Bone marrow (tissue), 2 donors: ENCODE results near the gene UBE2S.
A peak's percentile ranks its signal among the peaks of the same experiment; 100 is the strongest.
"Not testable (repeated sequence)": the region's sequence is repeated elsewhere in the genome, so short reads cannot be mapped to it uniquely, and the experiment has no call there.

Source experiments
- DNase-seq, 2 donors: peaks; one replicate each; lab custom pipeline; 2025; lab: John Stamatoyannopoulos, UW

UBE2S gene

DNA sequence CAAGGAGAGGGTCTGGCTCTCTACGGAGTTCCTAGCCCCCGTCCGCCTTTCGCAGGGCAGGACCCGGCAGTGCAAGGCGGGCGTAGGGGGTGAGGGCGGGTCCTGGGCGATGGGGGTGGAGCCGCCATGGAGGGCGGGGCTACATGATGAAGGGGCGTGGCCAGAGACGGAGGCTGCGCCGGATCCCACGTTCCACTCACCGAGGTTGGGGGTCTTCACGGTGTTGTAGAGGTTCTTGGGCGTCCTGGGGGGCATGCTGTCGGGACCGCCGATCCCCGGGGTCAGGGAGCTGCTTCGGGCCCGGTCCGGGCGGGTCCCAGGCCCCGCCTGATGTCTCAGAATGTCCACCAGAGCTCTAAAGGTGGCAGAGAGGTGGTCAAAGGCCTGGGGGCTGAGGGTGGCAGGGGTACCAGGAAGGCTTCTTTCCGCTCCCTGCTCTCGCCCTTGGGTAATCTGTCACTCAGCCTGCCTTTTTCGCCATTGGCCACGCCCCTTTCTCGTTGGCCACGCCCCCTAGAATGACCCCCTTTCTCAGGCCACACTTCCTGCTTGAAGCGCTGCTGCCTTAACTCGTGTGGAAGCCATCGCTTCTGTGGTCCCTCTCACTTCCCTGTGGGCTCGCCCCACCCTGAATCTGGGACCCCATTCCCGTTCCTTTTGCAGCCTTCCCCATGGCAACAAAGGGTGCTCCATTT lies 33.0 kb upstream of the UBE2S start:
- DNase-seq: no peak

DNA sequence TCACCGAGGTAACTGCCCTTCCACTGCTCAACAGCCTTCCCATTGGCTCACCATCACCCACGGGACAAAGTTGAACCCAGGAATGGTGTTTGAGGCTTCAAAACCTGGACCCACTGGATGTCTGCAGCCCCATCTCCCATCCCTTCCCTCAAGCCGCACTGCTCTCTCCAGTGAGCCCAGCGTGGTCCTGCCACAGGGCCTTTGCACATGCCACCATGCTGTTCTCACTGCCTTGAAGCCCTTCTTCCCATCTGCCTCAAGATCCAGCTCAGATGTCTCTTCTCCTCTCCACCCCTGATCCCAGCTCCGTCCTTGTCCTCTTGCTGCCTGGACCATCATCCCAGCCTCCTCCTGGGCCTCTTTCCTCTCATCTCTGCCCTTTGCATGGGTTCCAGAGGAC lies 31.5 kb upstream of the UBE2S start:
- no peak for DNase-seq

DNA sequence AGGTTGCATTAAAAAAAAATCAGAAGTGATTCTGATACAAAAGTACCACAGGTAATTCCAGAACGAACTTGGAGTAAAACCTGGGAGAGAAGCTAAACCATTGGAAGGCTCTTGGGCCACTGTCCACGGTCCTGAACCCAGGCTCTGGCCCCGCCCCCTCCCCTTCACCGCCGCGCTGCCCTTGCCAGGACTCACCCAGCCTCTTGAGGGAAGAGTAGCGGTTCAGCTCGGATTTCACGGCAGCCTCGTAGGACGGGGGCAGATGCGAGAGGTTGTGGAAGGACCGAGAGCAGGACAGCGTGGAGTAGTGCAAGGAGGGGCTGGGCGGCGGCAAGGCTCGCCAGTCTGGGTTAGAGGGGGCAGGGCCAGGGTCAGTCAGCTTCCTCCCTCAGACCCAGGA lies 29.8 kb upstream of the UBE2S start:
- DNase-seq: no peak

DNA sequence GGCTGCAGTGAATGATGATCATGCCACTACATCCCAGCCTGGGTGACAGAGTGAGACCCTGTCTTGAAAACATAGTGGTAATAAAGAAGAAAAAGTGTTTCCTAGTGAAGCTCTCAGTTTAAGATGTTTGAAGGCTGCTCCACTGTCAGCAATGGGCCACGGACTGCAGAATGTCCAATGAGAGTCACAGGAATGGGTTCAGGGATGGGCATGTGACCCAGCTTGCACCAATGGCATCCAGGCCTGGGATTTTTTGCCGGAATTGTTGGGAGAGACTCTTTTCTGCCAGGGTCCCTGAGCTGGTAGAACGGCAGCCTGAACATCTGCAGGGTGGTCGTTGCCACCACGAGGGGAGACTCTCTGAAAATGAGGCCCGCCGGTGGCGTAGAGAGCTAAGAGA lies 29.3 kb upstream of the UBE2S start:
- DNase-seq: no peak

DNA sequence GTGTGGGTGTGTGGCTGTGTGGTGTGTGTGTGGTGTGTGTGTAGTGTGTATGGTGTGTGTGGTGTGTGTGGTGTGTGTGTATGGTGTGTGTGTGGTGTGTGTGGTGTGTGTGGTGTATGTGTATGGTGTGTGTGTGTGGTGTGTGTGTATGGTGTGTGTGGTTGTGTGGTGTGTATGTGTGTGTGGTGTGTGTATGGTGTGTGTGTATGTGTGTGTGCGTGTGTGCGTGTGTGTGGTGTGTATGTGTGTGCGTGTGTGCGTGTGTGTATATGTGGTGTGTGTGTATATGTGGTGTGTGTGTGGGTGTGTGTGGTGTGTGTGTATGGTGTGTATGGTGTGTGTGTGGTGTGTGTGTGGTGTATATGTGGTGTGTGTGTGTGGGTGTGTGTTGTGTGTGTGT lies 27.4 kb upstream of the UBE2S start:
- DNase-seq: no peak

- no peak for DNase-seq
Measured at GRCh38 chr19:55434356-55434919, 26.9 kb upstream of the UBE2S start.

- no peak for DNase-seq
Measured at GRCh38 chr19:55433292-55433691, 25.7 kb upstream of the UBE2S start.

GRCh38 chr19:55432241-55432959 lies 24.8 kb upstream of the UBE2S start:
- no peak for DNase-seq

GRCh38 chr19:55431183-55431582 lies 23.6 kb upstream of the UBE2S start:
- no peak for DNase-seq

DNA sequence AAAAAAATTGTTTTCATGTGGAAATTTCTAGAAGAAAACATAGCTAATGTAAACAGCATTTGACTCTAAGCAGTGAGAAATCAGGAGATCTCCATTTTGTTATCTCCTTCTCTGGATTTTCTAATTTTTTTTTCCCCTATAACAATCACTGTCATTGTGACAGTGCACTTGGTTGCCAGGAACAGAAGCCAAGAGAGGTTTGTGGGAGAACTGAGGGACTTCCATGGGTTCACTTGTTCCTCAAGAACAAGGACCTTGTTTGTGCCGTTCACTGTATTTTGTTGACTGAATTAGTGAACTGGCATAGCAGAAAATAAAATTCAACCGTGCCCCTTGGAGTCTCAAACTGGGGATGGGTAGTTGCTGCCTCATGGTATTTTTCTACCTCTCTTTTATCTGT lies 18.5 kb upstream of the UBE2S start:
- no peak for DNase-seq

DNA sequence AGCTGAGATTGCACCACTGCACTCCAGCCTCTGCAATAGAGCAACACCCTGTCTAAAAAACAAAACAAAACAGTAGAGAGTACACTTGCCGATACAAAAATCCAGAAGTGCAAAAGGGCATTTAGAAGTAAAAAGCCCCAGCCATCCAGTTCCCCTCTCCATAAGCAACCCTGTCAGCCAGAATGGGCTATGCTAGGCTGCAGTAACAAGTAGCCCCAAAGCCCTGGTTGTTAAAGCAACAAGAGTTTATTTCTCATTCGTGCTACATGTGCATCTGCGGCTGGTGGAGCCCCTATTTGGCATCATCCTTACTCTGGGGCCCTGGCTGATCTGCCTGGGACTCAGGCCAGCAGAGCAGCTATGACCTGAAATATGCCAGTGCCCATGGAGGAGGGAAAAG lies 16.9 kb upstream of the UBE2S start:
- DNase-seq: no peak

DNA sequence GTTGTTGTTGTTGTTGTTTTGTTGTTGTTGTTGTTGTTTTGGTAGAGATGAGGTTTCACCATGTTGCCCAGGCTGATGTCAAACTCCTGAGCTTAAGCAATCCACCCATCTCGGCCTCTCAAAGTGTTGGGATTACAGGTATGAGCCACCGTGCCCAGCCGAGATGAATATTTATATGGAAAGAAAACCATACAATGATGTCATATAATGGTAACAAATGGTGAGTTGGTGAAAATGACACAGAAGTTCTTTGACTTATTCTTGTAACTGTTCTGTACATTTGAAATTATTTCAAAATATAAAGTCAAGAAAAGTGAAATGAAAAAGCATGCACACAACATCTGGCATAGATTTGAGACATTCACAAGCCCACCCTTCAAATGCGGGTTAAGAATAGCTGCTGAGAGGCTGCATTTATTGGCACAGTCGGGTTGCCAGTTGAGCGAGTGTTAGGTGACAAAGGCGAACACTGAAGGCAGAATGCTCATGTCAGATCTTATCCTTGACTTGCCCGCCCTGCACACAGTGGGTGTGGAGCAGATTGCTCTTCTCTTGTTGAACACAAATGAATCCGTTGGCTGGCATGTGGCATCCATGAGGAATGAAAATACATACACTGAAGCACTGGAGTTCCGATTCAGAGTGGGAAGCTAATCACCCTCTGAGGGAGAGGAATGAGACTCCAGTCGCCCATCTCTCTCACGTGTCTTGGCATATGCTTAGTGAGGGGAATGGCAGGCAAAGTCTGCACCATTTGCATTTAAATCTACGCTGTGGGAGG lies 15.8 kb upstream of the UBE2S start:
- DNase-seq: no peak

DNA sequence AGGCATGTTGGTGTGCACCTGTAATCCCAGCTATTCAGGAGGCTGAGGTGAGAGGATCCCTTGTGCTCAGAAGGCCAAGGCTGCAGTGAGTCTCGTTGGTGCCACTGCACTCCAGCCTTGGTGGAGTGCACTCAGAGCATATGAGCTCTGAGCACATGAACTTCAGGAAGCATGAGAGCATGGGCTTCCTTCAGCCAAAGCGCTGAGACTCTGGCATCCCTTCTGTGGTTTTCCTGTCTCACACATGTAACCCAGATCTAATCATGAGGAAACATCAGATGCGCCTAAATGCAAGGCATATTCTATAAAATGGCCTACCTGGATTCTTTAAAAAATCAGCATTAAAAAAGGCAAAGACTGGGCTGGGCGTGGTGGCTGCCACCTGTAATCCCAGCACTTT lies 13.7 kb upstream of the UBE2S start:
- peak in 1 of 2 donors; percentile 86 for DNase-seq

DNA sequence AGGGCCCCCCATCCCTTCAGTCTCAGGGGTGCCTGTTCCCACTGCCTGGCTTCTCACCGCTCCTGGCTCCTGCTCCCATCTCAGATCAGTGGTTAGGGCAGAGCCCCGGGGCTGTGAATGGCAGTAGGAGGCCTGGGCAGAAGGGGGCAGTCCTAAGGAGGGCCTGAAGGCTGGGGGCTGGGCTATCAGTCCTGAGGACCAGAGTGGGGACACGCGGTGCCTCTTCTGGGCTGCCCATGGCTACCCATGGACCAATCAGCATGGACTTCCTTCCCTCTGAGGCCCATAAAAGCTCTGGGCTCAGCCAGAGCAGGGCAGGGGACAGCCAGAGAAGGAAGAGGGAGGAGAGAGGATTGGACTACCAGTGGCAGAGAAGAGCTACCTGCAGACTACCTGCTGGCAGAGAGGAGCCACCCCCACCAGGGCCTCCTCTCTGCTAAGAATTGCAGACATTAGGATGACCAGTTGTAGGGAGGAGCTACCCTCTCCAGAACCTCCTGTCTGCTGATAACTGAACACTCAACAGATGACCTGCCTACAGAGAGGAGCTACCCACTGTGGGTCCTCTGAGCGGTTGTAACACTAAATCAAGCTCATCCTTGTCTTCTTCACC lies 12.1 kb upstream of the UBE2S start:
- no peak for DNase-seq

DNA sequence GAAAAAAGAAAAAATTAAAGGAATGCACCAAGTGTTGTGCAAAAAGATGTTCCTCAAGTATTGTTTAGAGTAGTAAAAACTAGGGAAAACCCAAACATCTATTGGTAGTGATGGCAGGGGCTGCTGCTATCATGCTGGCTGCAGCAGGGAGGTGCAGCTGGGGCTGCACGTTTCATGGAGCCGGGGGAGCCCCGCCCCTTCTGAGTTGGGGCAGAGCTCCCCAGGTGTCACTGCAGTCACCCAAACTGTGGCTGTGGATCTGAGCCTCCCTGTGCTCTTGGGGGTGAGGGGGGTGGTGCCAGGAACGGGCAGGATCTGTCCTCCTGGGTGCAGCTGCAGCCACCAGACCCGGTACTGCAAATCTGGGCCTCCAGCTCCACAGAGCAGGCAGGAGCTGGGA lies 11.5 kb upstream of the UBE2S start:
- no peak for DNase-seq

GRCh38 chr19:55418185-55418584 lies 10.6 kb upstream of the UBE2S start:
- DNase-seq: peak in 1 of 2 donors; percentile 15

GRCh38 chr19:55410168-55410567 lies 2.6 kb upstream of the UBE2S start:
- DNase-seq: no peak

- not testable (repeated sequence) for DNase-seq
Measured at GRCh38 chr19:55409179-55409578, 1.6 kb upstream of the UBE2S start.

DNA sequence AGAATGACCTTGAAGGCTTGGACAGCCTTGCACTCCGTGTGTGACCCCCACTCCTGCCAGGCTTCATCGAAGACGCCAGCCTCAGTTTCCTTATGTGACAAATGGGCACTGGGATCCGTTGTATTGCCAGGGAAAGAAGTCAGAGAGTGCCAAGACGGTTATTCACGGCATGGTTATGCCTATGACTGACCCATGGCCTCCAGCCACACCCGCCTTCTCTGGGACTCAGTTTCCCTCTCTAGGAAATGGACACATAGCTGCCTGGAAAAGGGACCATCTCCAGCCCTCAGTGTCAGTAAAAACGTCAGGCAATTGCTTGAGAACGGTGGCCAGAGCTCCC lies 915 bp upstream of the UBE2S start:
- DNase-seq: no peak

DNA sequence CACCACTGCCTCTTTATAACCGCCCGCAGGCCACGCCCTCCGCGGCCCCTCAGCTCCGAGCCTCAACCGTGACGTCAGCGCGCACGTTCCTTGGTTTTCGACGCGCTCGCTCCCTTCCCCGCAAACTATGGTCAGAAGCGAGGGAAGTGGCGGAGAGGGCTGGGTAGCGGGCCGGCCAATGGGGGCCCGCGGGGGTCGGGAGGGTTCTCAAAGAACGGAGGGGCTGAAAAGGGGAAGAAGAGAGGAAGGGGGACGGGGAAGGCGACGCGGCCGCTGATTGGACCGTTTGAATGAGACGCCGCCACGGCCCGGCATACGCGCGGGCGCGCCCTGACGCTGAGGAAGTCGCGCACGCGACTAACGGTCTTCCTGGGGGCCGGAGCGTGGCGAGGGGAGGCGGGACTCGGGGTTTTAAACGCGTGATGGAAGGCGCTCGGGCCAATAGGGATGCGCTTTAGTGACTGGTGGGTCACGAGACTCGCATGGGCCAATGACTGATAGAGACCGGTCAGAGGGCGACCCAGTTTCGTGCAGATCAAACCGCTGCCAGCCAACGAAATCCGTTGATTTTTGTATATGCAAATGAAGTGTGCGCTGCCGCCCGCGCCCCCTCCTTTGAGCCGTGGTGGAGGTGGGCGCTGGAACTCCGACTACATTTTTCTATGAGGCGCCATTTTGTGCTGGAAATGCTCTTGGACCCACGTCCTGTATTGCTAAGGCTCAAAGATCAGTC lies 378 bp upstream of the UBE2S start:
- peak; percentile 92 to 100 for DNase-seq

DNA sequence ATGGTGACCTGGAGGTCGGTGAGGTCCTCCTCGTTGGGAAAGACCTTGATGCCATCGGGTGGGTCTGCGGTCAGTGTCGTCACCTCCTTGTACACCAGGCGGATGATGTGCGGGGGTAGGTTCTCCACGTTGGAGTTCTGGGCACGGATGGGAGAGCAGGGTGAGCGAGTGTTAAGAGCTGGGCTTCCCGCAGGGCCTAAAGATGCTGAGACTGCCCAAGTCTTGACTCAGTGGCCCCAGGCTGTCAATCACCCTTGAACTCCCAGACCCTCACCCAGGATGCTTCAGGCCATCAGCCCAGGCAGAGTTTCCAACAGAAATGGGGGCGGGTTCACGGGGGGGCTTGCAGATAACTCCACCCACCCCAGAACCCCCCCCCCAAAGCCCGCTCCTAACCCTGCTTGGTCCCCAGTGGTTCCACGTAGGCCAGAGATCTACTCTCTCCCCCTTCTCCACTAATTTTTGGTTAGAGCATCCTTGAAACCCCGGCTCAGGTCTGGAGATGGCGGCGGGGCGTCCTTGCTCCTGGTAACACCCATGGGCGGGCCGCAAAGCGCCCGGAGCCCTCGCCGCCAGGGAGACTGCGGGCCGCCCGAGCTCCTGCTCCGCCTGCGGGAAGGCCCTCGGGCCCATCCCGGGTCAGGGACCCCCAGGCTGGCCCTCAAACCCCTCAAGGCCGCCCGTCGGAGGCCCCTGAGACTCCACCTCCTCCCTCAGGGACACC lies 600 bp downstream of the UBE2S start:
- no peak for DNase-seq
